HepG2 (cell line): ENCODE results near the gene SYAP1. TPM values are rescaled to one million over a fixed set of nuclear protein-coding genes. Genes with fewer than 3 reads are reported as not detected.

Experiments used
- ASH2L ChIP-seq: fragments of 300-600, 200-600 bp; sonication (generic); IDR thresholded peaks from 2 replicates; pipeline ENCODE4 v1.7.0; 2017; ENCODE audit warnings: low read depth, mild to moderate bottlenecking, moderate library complexity, mixed read lengths, low read length; ENCODE audit not compliant: insufficient read length
- EED ChIP-seq: sonication (generic); formaldehyde crosslinking; IDR thresholded peaks from 2 replicates; pipeline ENCODE4 v1.5.0; 2020; ENCODE audit warnings: mild to moderate bottlenecking, missing genetic modification reagents
- KDM1A ChIP-seq: IDR thresholded peaks from 2 replicates; pipeline ENCODE4 v1.6.1; 2016; ENCODE audit warnings: missing compliant biosample characterization
- MBNL3 ChIP-seq: fragments of 250-450 bp; sonication (Bioruptor Pico); conservative IDR thresholded peaks from 2 replicates; pipeline ENCODE4 v1.8.0; 2022; ENCODE audit warnings: mild to moderate bottlenecking, inconsistent platforms
- MED1 ChIP-seq: sonication (generic); formaldehyde crosslinking; IDR thresholded peaks from 2 replicates; pipeline ENCODE4 v1.4.0; 2020; ENCODE audit warnings: missing genetic modification reagents
- NFKBIZ ChIP-seq: IDR thresholded peaks from 2 replicates; pipeline ENCODE4 v1.6.1; 2018; ENCODE audit warnings: missing genetic modification reagents, missing compliant biosample characterization
- NONO ChIP-seq, 2 experiments: fragments of 450-650 bp in 1 of 2; sonication (generic) in 1 of 2; formaldehyde crosslinking in 1 of 2; IDR thresholded peaks in 1 of 2; conservative IDR thresholded peaks in 1 of 2; 2 replicates each; pipeline versions ENCODE4 v1.6.1 to v1.8.0; 2017 to 2022; ENCODE audit warnings: mild to moderate bottlenecking in 1 of 2, missing genetic modification reagents in 1 of 2, moderate library complexity in 1 of 2
- PLRG1 ChIP-seq: fragments of 450-650 bp; conservative IDR thresholded peaks from 2 replicates; pipeline ENCODE4 v1.6.1; 2016
- RBM39 ChIP-seq: fragments of 200-400 bp; formaldehyde crosslinking; IDR thresholded peaks from one replicate; pipeline ENCODE4 v1.6.1; 2018; ENCODE audit warnings: antibody characterized with exemption, mild to moderate bottlenecking, low read depth, low read length; ENCODE audit not compliant: poor library complexity, severe bottlenecking
- RELA ChIP-seq: sonication (generic); formaldehyde crosslinking; IDR thresholded peaks from 2 replicates; pipeline ENCODE4 v1.4.0; 2020; ENCODE audit warnings: missing genetic modification reagents
- RXRA ChIP-seq: sonication (generic); formaldehyde crosslinking; IDR thresholded peaks from 2 replicates; pipeline ENCODE4 v1.5.1; 2020; ENCODE audit warnings: missing genetic modification reagents
- SKI ChIP-seq: fragments of 450-650 bp; IDR thresholded peaks from one replicate; pipeline ENCODE4 v1.6.1; 2018; ENCODE audit warnings: mild to moderate bottlenecking; ENCODE audit not compliant: partially characterized antibody
- SNAPC2 ChIP-seq: sonication (generic); formaldehyde crosslinking; IDR thresholded peaks from 2 replicates; pipeline ENCODE4 v1.8.1; 2022; ENCODE audit warnings: mild to moderate bottlenecking, missing genetic modification reagents
- ZNF549 ChIP-seq: sonication (generic); formaldehyde crosslinking; IDR thresholded peaks from 2 replicates; pipeline ENCODE4 v1.5.0; 2020; ENCODE audit warnings: missing genetic modification reagents
- ZNF766 ChIP-seq: sonication (generic); formaldehyde crosslinking; IDR thresholded peaks from 2 replicates; pipeline ENCODE4 v1.5.0; 2020; ENCODE audit warnings: missing genetic modification reagents, borderline replicate concordance
- ZSCAN21 ChIP-seq: sonication (generic); formaldehyde crosslinking; IDR thresholded peaks from 2 replicates; pipeline ENCODE4 v1.8.0; 2022; ENCODE audit warnings: mild to moderate bottlenecking, missing genetic modification reagents, moderate library complexity, borderline replicate concordance
- polyA plus RNA-seq, 8 experiments: library from polyadenylated mRNA; depleted of rRNA in 3 of 8; stranded (reverse) in 7 of 8; unstranded in 1 of 8; fragments of >200 nt; fragmentation: Illumina TruSeq in 4 of 8; extraction: Trizol in 4 of 8; gene quantifications; 2 replicates each; pipeline versions ENCODE4 v1.2.1 to v1.2.3, GENCODE V29; 2011 to 2016; ENCODE audit warnings: low read depth in 4 of 8, missing spikeins in 1 of 8, mixed read lengths in 1 of 8; ENCODE audit not compliant: insufficient read depth in 1 of 8
- total RNA-seq, 5 experiments: library from RNA; depleted of rRNA; stranded (reverse); fragments of >200 nt; fragmentation: Illumina TruSeq; extraction: Trizol; gene quantifications; 2 replicates each; pipeline ENCODE4 v1.2.3, GENCODE V29; 2016; ENCODE audit warnings: low read depth in 1 of 5
- TF ChIP-seq, protein P1 (sequence below): sonication (generic); formaldehyde crosslinking; IDR thresholded peaks from 2 replicates; pipeline ENCODE4 v1.5.0; 2020; ENCODE audit warnings: missing genetic modification reagents, mild to moderate bottlenecking, borderline replicate concordance
- TF ChIP-seq, protein P2 (sequence below): sonication (generic); formaldehyde crosslinking; IDR thresholded peaks from 2 replicates; pipeline ENCODE4 v1.5.0; 2020; ENCODE audit warnings: missing genetic modification reagents
- TF ChIP-seq, protein P3 (sequence below): sonication (generic); formaldehyde crosslinking; IDR thresholded peaks from 2 replicates; pipeline ENCODE4 v1.8.1; 2022; ENCODE audit warnings: low read depth, mild to moderate bottlenecking, missing genetic modification reagents
- TF ChIP-seq, protein P4 (sequence below): sonication (generic); formaldehyde crosslinking; IDR thresholded peaks from 2 replicates; pipeline ENCODE4; 2020; ENCODE audit warnings: missing genetic modification reagents, mild to moderate bottlenecking, borderline replicate concordance

The SYAP1 gene
- total and polyA plus RNA-seq, 2 of the 13 experiments (the other 11 are each of a cell fraction or from before 2014, with no cell fraction given), result 4.9 to 18.5 TPM

DNA sequence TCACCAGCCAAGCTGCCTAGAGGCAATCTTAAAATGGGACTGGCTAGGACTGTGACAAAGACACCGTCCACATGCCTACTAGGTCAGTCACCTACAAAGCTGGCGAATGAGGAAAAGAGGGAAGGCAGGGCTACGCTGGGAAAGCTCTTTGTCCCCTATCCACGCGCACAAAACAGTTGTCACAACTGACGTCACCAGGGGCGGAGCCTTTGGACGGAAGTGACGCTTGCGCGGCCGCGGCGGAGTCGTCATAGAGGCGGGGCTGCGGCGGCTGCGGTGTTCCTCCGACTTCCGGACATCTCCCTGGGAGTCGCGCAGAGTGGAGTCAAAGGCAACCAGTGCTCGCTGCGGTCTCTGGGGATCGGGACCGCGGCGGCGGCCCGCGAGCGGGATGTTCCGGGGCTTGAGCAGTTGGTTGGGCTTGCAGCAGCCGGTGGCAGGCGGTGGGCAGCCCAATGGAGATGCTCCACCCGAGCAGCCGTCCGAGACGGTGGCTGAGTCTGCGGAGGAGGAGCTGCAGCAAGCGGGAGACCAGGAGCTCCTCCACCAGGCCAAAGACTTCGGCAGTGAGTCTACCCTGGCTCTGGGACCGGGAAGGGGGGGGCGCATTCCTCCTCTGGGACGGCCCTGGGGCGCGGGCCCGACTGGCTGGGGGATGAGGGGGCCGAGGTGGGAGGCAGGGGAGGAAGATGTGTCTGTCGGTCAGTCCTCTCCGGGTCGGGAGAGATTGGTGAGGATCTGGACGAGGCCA lies at the start of gene SYAP1 (continued):
- TF ChIP-seq, protein P1, sequence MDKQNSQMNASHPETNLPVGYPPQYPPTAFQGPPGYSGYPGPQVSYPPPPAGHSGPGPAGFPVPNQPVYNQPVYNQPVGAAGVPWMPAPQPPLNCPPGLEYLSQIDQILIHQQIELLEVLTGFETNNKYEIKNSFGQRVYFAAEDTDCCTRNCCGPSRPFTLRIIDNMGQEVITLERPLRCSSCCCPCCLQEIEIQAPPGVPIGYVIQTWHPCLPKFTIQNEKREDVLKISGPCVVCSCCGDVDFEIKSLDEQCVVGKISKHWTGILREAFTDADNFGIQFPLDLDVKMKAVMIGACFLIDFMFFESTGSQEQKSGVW (CRISPR knock-in tag), result no peak
- TF ChIP-seq ZNF766 (CRISPR knock-in tag), result no peak
- no peak for TF ChIP-seq SKI
- TF ChIP-seq RBM39, result peak; percentile 46
- no peak for TF ChIP-seq RELA (CRISPR knock-in tag)
- TF ChIP-seq EED (CRISPR knock-in tag), result no peak
- TF ChIP-seq, protein P2, sequence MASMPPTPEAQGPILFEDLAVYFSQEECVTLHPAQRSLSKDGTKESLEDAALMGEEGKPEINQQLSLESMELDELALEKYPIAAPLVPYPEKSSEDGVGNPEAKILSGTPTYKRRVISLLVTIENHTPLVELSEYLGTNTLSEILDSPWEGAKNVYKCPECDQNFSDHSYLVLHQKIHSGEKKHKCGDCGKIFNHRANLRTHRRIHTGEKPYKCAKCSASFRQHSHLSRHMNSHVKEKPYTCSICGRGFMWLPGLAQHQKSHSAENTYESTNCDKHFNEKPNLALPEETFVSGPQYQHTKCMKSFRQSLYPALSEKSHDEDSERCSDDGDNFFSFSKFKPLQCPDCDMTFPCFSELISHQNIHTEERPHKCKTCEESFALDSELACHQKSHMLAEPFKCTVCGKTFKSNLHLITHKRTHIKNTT, result no peak
- TF ChIP-seq PLRG1, result no peak
- TF ChIP-seq ZSCAN21, result no peak
- TF ChIP-seq RXRA (CRISPR knock-in tag), result peak; percentile 27; the same call in 1 of the 2 replicates
- TF ChIP-seq, protein P3, sequence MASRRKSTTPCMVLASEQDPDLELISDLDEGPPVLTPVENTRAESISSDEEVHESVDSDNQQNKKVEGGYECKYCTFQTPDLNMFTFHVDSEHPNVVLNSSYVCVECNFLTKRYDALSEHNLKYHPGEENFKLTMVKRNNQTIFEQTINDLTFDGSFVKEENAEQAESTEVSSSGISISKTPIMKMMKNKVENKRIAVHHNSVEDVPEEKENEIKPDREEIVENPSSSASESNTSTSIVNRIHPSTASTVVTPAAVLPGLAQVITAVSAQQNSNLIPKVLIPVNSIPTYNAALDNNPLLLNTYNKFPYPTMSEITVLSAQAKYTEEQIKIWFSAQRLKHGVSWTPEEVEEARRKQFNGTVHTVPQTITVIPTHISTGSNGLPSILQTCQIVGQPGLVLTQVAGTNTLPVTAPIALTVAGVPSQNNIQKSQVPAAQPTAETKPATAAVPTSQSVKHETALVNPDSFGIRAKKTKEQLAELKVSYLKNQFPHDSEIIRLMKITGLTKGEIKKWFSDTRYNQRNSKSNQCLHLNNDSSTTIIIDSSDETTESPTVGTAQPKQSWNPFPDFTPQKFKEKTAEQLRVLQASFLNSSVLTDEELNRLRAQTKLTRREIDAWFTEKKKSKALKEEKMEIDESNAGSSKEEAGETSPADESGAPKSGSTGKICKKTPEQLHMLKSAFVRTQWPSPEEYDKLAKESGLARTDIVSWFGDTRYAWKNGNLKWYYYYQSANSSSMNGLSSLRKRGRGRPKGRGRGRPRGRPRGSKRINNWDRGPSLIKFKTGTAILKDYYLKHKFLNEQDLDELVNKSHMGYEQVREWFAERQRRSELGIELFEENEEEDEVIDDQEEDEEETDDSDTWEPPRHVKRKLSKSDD (CRISPR knock-in tag), result 0 out of 2 replicates have a peak, but pooled peaks have one; percentile 75
- TF ChIP-seq ASH2L, result peak; percentile 51
- TF ChIP-seq NONO (IDR thresholded peaks at IDR 0.05), result no peak
- 0 out of 2 replicates have a peak, but pooled peaks have one; percentile 24 for TF ChIP-seq NONO (CRISPR knock-in tag; conservative IDR thresholded peaks at IDR 0.05)
- TF ChIP-seq NFKBIZ (CRISPR knock-in tag), result no peak
- TF ChIP-seq ZNF549 (CRISPR knock-in tag), result no peak
- TF ChIP-seq MED1 (CRISPR knock-in tag), result peak; percentile 40; the same call in 1 of the 2 replicates
- TF ChIP-seq KDM1A (CRISPR knock-in tag), result no peak
- TF ChIP-seq, protein P4, sequence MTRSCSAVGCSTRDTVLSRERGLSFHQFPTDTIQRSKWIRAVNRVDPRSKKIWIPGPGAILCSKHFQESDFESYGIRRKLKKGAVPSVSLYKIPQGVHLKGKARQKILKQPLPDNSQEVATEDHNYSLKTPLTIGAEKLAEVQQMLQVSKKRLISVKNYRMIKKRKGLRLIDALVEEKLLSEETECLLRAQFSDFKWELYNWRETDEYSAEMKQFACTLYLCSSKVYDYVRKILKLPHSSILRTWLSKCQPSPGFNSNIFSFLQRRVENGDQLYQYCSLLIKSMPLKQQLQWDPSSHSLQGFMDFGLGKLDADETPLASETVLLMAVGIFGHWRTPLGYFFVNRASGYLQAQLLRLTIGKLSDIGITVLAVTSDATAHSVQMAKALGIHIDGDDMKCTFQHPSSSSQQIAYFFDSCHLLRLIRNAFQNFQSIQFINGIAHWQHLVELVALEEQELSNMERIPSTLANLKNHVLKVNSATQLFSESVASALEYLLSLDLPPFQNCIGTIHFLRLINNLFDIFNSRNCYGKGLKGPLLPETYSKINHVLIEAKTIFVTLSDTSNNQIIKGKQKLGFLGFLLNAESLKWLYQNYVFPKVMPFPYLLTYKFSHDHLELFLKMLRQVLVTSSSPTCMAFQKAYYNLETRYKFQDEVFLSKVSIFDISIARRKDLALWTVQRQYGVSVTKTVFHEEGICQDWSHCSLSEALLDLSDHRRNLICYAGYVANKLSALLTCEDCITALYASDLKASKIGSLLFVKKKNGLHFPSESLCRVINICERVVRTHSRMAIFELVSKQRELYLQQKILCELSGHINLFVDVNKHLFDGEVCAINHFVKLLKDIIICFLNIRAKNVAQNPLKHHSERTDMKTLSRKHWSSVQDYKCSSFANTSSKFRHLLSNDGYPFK (CRISPR knock-in tag), result 0 out of 2 replicates have a peak, but pooled peaks have one; percentile 29
- TF ChIP-seq SNAPC2 (CRISPR knock-in tag), result peak; percentile 43; the same call in 1 of the 2 replicates
- no peak for TF ChIP-seq MBNL3
